Neural cell (in vitro differentiated cells): Measurements from ENCODE around the gene PTPN5. TPM values are rescaled to one million over a fixed set of nuclear protein-coding genes. Genes with fewer than 3 reads are reported as not detected.

ENCODE experiments used
- H2AFZ ChIP-seq: fragments of 200-600, 300-800 bp; sonication (generic), shearing (Covaris generic); 2 replicates; pipeline ENCODE4 v1.6.0; 2014; ENCODE audit warnings: low read depth, mild to moderate bottlenecking, antibody characterized with exemption, low read length, moderate library complexity
- H3F3A ChIP-seq: fragments of 200-600 bp; shearing (Covaris generic); 2 replicates; pipeline ENCODE4 v1.6.1; 2016; ENCODE audit warnings: mild to moderate bottlenecking, moderate library complexity, mixed read lengths, antibody characterized with exemption, low read length; ENCODE audit not compliant: insufficient read depth, poor library complexity, severe bottlenecking
- H3K27ac ChIP-seq: fragments of 200-600, 300-800 bp; sonication (generic), shearing (Covaris generic); 2 replicates; pipeline ENCODE4 v1.5.1; 2014; ENCODE audit warnings: mild to moderate bottlenecking, low read length, moderate library complexity
- H3K27me3 ChIP-seq: fragments of 300-800, 200-600 bp; sonication (generic), shearing (Covaris generic); 2 replicates; pipeline ENCODE4 v1.6.0; 2014; ENCODE audit warnings: mild to moderate bottlenecking, low read depth, low read length, moderate library complexity; ENCODE audit not compliant: insufficient read depth
- H3K36me3 ChIP-seq: fragments of 300-800, 200-600 bp; sonication (generic), shearing (Covaris generic); 2 replicates; pipeline ENCODE4 v1.5.1; 2014; ENCODE audit warnings: mild to moderate bottlenecking, antibody characterized with exemption, low read length, moderate library complexity; ENCODE audit not compliant: insufficient read depth
- H3K4me2 ChIP-seq: fragments of 300-800, 200-600 bp; sonication (generic), shearing (Covaris generic); 2 replicates; pipeline ENCODE4 v1.6.0; 2014; ENCODE audit warnings: mild to moderate bottlenecking, low read length
- H3K4me3 ChIP-seq: fragments of 300-800, 200-600 bp; sonication (generic), shearing (Covaris generic); 2 replicates; pipeline ENCODE4 v1.5.1; 2014; ENCODE audit warnings: mild to moderate bottlenecking, low read length, moderate library complexity
- H3K79me2 ChIP-seq: fragments of 200-600 bp; shearing (Covaris generic); replicated peaks from 2 replicates; pipeline ENCODE4 v1.6.0; 2014; ENCODE audit warnings: mild to moderate bottlenecking, low read length, moderate library complexity; ENCODE audit not compliant: insufficient read depth
- H3K9ac ChIP-seq: fragments of 300-800, 200-600 bp; sonication (generic), shearing (Covaris generic); 2 replicates; pipeline ENCODE4 v1.6.1; 2016; ENCODE audit warnings: mild to moderate bottlenecking, low read length, mixed read lengths
- H3K9me2 ChIP-seq: fragments of 200-600 bp; shearing (Covaris generic); 2 replicates; pipeline ENCODE4 v1.6.1; 2016; ENCODE audit warnings: mild to moderate bottlenecking, low read length, mixed read lengths; ENCODE audit not compliant: insufficient read depth
- H3K9me3 ChIP-seq: fragments of 200-600, 300-800 bp; sonication (generic), shearing (Covaris generic); 2 replicates; pipeline ENCODE4 v1.6.1; 2016; ENCODE audit warnings: mild to moderate bottlenecking, mixed run types, low read length, moderate library complexity, mixed read lengths
- H4K20me1 ChIP-seq: fragments of 200-600 bp; shearing (Covaris generic); 2 replicates; pipeline ENCODE4 v1.6.1; 2016; ENCODE audit warnings: mild to moderate bottlenecking, mixed run types; ENCODE audit not compliant: insufficient read depth
- CTCF ChIP-seq: fragments of 450-650 bp; IDR thresholded peaks from 2 replicates; pipeline ENCODE4 v1.5.1; 2014; ENCODE audit warnings: antibody characterized with exemption, mild to moderate bottlenecking, moderate library complexity; ENCODE audit not compliant: poor library complexity, severe bottlenecking
- EP300 ChIP-seq: fragments of 450-650 bp; conservative IDR thresholded peaks from 2 replicates; pipeline ENCODE4 v1.6.1; 2014; ENCODE audit warnings: antibody characterized with exemption, mild to moderate bottlenecking, moderate library complexity; ENCODE audit not compliant: poor library complexity, severe bottlenecking
- EZH2 ChIP-seq: fragments of 200-600, 300-800 bp; shearing (Covaris generic), sonication (generic); IDR thresholded peaks from 2 replicates; pipeline ENCODE4 v1.6.1; 2014; ENCODE audit warnings: antibody characterized with exemption, low read length, borderline replicate concordance, mild to moderate bottlenecking; ENCODE audit not compliant: insufficient read depth, poor library complexity, severe bottlenecking
- MXI1 ChIP-seq: fragments of 450-650 bp; conservative IDR thresholded peaks from 2 replicates; pipeline ENCODE4 v1.6.1; 2014; ENCODE audit warnings: antibody characterized with exemption, mild to moderate bottlenecking; ENCODE audit not compliant: poor library complexity, severe bottlenecking
- POLR2AphosphoS5 ChIP-seq: IDR thresholded peaks from 2 replicates; pipeline ENCODE4 v1.6.1; 2012
- RAD21 ChIP-seq: fragments of 450-650 bp; conservative IDR thresholded peaks from 2 replicates; pipeline ENCODE4 v1.6.1; 2014; ENCODE audit warnings: antibody characterized with exemption, mild to moderate bottlenecking, moderate library complexity
- SMC3 ChIP-seq: fragments of 450-650 bp; conservative IDR thresholded peaks from 2 replicates; pipeline ENCODE4 v1.6.1; 2014; ENCODE audit warnings: antibody characterized with exemption, mild to moderate bottlenecking, moderate library complexity; ENCODE audit not compliant: poor library complexity
- TAF1 ChIP-seq: IDR thresholded peaks from 2 replicates; pipeline ENCODE4 v1.6.1; 2012; ENCODE audit warnings: low read depth
- polyA plus RNA-seq: library from polyadenylated mRNA; depleted of rRNA; stranded (reverse); fragments of >200 nt; gene quantifications from 2 replicates; pipeline ENCODE4 v1.2.3, GENCODE V29; 2014
- TF ChIP-seq, protein P1 (sequence below): IDR thresholded peaks from 2 replicates; pipeline ENCODE4 v1.6.1; 2012; ENCODE audit warnings: borderline replicate concordance

Gene PTPN5
- polyA plus RNA-seq, 1 donor from 2014 or later = 122 TPM

DNA sequence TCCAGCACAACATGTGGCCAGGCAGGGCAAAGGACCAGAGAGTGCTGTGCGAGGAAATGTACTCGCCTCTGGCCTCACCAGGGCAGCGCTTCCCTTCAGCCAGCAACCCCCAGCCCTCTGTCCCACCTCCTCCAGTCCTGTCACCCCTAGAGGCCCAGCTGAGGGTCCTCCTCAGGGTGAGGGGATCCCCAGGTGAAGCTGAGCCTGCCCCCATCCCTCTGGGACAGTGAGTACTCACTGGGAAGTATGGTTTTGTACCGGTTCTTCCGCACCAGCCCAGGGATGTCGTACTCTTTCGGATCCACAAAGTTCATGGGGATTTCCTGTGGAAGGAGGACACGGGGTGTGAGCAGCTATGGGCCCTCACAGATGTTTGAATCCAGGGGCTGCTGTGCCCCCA lies 54.0 kb downstream of the PTPN5 start:
- no peak overlapping the region for H3K27ac ChIP-seq
- no peak overlapping the region for H3K4me3 ChIP-seq
- no peaks in the 10 kb centered on the region for H3K27me3 ChIP-seq
- no peaks in the 10 kb centered on the region for H3K9me3 ChIP-seq
- H2AFZ ChIP-seq = no peak overlapping the region
- H3K9ac ChIP-seq = no peak overlapping the region
- H3K4me2 ChIP-seq = no peak overlapping the region
- H3K9me2 ChIP-seq = no peaks in the 10 kb centered on the region
- H4K20me1 ChIP-seq = no peaks in the 10 kb centered on the region
- H3K36me3 ChIP-seq = no peaks in the 10 kb centered on the region
- no peak for TF ChIP-seq CTCF
- no peak for TF ChIP-seq RAD21
- TF ChIP-seq, protein P1, sequence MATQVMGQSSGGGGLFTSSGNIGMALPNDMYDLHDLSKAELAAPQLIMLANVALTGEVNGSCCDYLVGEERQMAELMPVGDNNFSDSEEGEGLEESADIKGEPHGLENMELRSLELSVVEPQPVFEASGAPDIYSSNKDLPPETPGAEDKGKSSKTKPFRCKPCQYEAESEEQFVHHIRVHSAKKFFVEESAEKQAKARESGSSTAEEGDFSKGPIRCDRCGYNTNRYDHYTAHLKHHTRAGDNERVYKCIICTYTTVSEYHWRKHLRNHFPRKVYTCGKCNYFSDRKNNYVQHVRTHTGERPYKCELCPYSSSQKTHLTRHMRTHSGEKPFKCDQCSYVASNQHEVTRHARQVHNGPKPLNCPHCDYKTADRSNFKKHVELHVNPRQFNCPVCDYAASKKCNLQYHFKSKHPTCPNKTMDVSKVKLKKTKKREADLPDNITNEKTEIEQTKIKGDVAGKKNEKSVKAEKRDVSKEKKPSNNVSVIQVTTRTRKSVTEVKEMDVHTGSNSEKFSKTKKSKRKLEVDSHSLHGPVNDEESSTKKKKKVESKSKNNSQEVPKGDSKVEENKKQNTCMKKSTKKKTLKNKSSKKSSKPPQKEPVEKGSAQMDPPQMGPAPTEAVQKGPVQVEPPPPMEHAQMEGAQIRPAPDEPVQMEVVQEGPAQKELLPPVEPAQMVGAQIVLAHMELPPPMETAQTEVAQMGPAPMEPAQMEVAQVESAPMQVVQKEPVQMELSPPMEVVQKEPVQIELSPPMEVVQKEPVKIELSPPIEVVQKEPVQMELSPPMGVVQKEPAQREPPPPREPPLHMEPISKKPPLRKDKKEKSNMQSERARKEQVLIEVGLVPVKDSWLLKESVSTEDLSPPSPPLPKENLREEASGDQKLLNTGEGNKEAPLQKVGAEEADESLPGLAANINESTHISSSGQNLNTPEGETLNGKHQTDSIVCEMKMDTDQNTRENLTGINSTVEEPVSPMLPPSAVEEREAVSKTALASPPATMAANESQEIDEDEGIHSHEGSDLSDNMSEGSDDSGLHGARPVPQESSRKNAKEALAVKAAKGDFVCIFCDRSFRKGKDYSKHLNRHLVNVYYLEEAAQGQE = no peak
- TF ChIP-seq EZH2 = no peak
- TF ChIP-seq EP300 = no peak
- no peak for TF ChIP-seq MXI1
- no peak for TF ChIP-seq SMC3
- TF ChIP-seq POLR2AphosphoS5 = no peak
- no peak for TF ChIP-seq TAF1
- no peaks in the 10 kb centered on the region for H3F3A ChIP-seq
- no peaks in the 10 kb centered on the region for H3K79me2 ChIP-seq

DNA sequence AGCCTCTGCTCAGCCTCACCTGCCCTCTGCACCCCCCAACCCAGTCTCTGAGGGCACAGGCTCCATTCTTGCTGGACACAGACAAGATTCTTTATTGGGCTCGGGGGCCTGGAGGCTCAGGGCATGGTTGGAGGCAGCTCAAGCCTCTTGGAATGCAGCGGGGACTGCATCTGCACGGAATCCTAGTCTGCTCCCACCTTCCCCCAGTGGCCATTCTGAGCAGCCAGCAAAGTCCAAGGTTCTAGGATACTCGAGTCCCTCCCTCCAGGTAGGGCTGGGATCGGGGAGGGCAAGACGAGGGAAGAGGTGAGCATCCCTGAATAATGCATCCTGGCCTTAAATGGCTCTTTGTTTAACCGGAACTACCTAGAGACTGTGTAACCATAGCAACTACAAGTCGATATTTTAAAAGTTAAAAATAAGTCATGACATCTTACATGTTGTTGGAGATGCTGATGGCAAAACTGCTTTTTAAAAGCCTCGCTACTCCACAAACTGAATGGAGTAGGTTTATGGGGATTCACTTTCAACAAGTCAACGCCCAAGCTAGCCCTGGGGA lies 54.9 kb downstream of the PTPN5 start:
- TF ChIP-seq, protein P1 = no peak
- TF ChIP-seq TAF1 = no peak
- TF ChIP-seq SMC3 = no peak
- no peak for TF ChIP-seq POLR2AphosphoS5
- TF ChIP-seq EP300 = no peak
- TF ChIP-seq EZH2 = no peak
- no peak for TF ChIP-seq RAD21
- TF ChIP-seq MXI1 = no peak
- no peak for TF ChIP-seq CTCF
- no peaks in the 10 kb centered on the region for H4K20me1 ChIP-seq

More for the DNA sequence above, 54.9 kb downstream of the PTPN5 start:
- Histone ChIP-seq H2AFZ (no peak overlapping the region), H3K27ac (no peak overlapping the region), H3K36me3 (no peaks in the 10 kb centered on the region), H3F3A (no peaks in the 10 kb centered on the region), H3K9ac (no peak overlapping the region), H3K4me2 (no peak overlapping the region), H3K4me3 (no peak overlapping the region), H3K79me2 (no peaks in the 10 kb centered on the region), H3K9me2 (no peaks in the 10 kb centered on the region), H3K27me3 (no peaks in the 10 kb centered on the region), H3K9me3 (no peaks in the 10 kb centered on the region)
